GM20431 (cell line): ENCODE results near the gene KMT2B.

ENCODE experiments used
- in situ Hi-C: fragments of 300-500 bp; cut with MseI, MboI; formaldehyde crosslinking; loops from one replicate; pipeline ENCODE4 v1.15.0; 2020; ENCODE audit warnings: low sequenced_read_pairs; ENCODE audit not compliant: unreplicated experiment

The KMT2B gene

GRCh38 chr19:35739275-35740107, 21.7 kb downstream of the KMT2B start:
- in situ Hi-C loops: no loop called here

GRCh38 chr19:35740108-35740422, 22.3 kb downstream of the KMT2B start:
- in situ Hi-C loops: no loop called here

- in situ Hi-C loops: no loop called here
Observed at GRCh38 chr19:35740423-35741202, 22.8 kb downstream of the KMT2B start.

GRCh38 chr19:35741203-35741515, 23.4 kb downstream of the KMT2B start:
- in situ Hi-C loops: no loop called here

- in situ Hi-C loops: no loop called here
Observed at GRCh38 chr19:35742121-35742724, 24.4 kb downstream of the KMT2B start, which contains the start of gene IGFLR1. Gene IGFLR1, minus strand, starts transcription at chr19:35742452. Its CDS starts 1,272 bp downstream, at chr19:35741180.

GRCh38 chr19:35743640-35744429, 26.0 kb downstream of the KMT2B start:
- in situ Hi-C loops: no loop called here

GRCh38 chr19:35744430-35745327, 26.9 kb downstream of the KMT2B start:
- in situ Hi-C loops: no loop called here

- in situ Hi-C loops: no loop called here
Observed at GRCh38 chr19:35745328-35746086, 27.7 kb downstream of the KMT2B start, which contains the start of the genes PSENEN and U2AF1L4. Gene PSENEN, plus strand, starts transcription at chr19:35745651. Its CDS starts 280 bp downstream, at chr19:35745931. Gene U2AF1L4, minus strand, starts transcription at chr19:35745418. Its CDS starts 27 bp downstream, at chr19:35745391.

- in situ Hi-C loops: no loop called here
Observed at GRCh38 chr19:35746087-35746462, 28.3 kb downstream of the KMT2B start.

GRCh38 chr19:35746531-35746930, 28.7 kb downstream of the KMT2B start:
- in situ Hi-C loops: no loop called here

- in situ Hi-C loops: no loop called here
Observed at GRCh38 chr19:35748106-35749020, 30.6 kb downstream of the KMT2B start, which contains the start of gene LIN37. Gene LIN37, plus strand, starts transcription at chr19:35748576. Its CDS starts 149 bp downstream, at chr19:35748725.

- in situ Hi-C loops: no loop called here
Observed at GRCh38 chr19:35750167-35750566, 32.4 kb downstream of the KMT2B start.

GRCh38 chr19:35751839-35752745, 34.3 kb downstream of the KMT2B start:
- in situ Hi-C loops: no loop called here

- in situ Hi-C loops: no loop called here
Observed at GRCh38 chr19:35752746-35753350, 35.0 kb downstream of the KMT2B start.

- in situ Hi-C loops: no loop called here
Observed at GRCh38 chr19:35753634-35754369, 36.0 kb downstream of the KMT2B start.
